Measurements from ENCODE around the gene KIAA0319L.
"Not testable (repeated sequence)": the region's sequence is repeated elsewhere in the genome, so short reads cannot be mapped to it uniquely, and the experiment has no call there.

Gene KIAA0319L

GRCh38 chr1:35581621-35582020 lies 24.4 kb upstream of the KIAA0319L start:
- DNase-seq: not testable (repeated sequence)

GRCh38 chr1:35580949-35581388 lies 23.8 kb upstream of the KIAA0319L start:
- DNase-seq: no peak

GRCh38 chr1:35577071-35577998 lies 20.1 kb upstream of the KIAA0319L start:
- peak in 1 of 56 donors; percentile 13 for DNase-seq

- not testable (repeated sequence) for DNase-seq
These were observed 19.5 kb upstream of the KIAA0319L start for GRCh38 chr1:35576766-35577070.

- DNase-seq: no peak
These were observed 19.0 kb upstream of the KIAA0319L start for GRCh38 chr1:35576061-35576765.

- no peak for DNase-seq
These were observed 18.3 kb upstream of the KIAA0319L start for GRCh38 chr1:35575416-35575958.

- DNase-seq: no peak
These were observed 17.6 kb upstream of the KIAA0319L start for GRCh38 chr1:35574655-35575415.

- no peak for DNase-seq
These were observed 17.0 kb upstream of the KIAA0319L start for GRCh38 chr1:35574125-35574654.

- DNase-seq: peak in 28 of 56 donors; percentile 7 to 71 (median 32)
These were observed 16.3 kb upstream of the KIAA0319L start, which contains the start of gene TFAP2E for GRCh38 chr1:35573198-35574124. TFAP2E (plus strand) TSS chr1:35573314; CDS start chr1:35573578, 264 bp downstream.

- DNase-seq: no peak
These were observed 15.1 kb upstream of the KIAA0319L start for GRCh38 chr1:35572296-35572695.

- no peak for DNase-seq
These were observed 14.1 kb upstream of the KIAA0319L start for GRCh38 chr1:35571263-35571662.

- DNase-seq: no peak
These were observed 13.5 kb upstream of the KIAA0319L start for GRCh38 chr1:35570589-35571137.

GRCh38 chr1:35569936-35570335 lies 12.7 kb upstream of the KIAA0319L start:
- DNase-seq: no peak

- DNase-seq: peak in 44 of 56 donors; percentile 15 to 85 (median 46)
These were observed 11.8 kb upstream of the KIAA0319L start for GRCh38 chr1:35568975-35569395.

- no peak for DNase-seq
These were observed 10.8 kb upstream of the KIAA0319L start for GRCh38 chr1:35567947-35568558.

GRCh38 chr1:35565742-35566133 lies 8.5 kb upstream of the KIAA0319L start:
- DNase-seq: no peak

- DNase-seq: no peak
These were observed 7.9 kb upstream of the KIAA0319L start for GRCh38 chr1:35564884-35565741.

All from amygdala (tissue), 56 donors.